Neural cell (in vitro differentiated cells): ENCODE data around the gene CHEK1. TPM values are rescaled to one million over a fixed set of nuclear protein-coding genes. Genes with fewer than 3 reads are reported as not detected.

Source experiments
- H2AFZ ChIP-seq: fragments of 200-600, 300-800 bp; sonication (generic), shearing (Covaris generic); 2 replicates; pipeline ENCODE4 v1.6.0; 2014; ENCODE audit warnings: low read depth, mild to moderate bottlenecking, antibody characterized with exemption, low read length, moderate library complexity
- H3F3A ChIP-seq: fragments of 200-600 bp; shearing (Covaris generic); 2 replicates; pipeline ENCODE4 v1.6.1; 2016; ENCODE audit warnings: mild to moderate bottlenecking, moderate library complexity, mixed read lengths, antibody characterized with exemption, low read length; ENCODE audit not compliant: insufficient read depth, poor library complexity, severe bottlenecking
- H3K27ac ChIP-seq: fragments of 200-600, 300-800 bp; sonication (generic), shearing (Covaris generic); 2 replicates; pipeline ENCODE4 v1.5.1; 2014; ENCODE audit warnings: mild to moderate bottlenecking, low read length, moderate library complexity
- H3K27me3 ChIP-seq: fragments of 300-800, 200-600 bp; sonication (generic), shearing (Covaris generic); 2 replicates; pipeline ENCODE4 v1.6.0; 2014; ENCODE audit warnings: mild to moderate bottlenecking, low read depth, low read length, moderate library complexity; ENCODE audit not compliant: insufficient read depth
- H3K36me3 ChIP-seq: fragments of 300-800, 200-600 bp; sonication (generic), shearing (Covaris generic); 2 replicates; pipeline ENCODE4 v1.5.1; 2014; ENCODE audit warnings: mild to moderate bottlenecking, antibody characterized with exemption, low read length, moderate library complexity; ENCODE audit not compliant: insufficient read depth
- H3K4me2 ChIP-seq: fragments of 300-800, 200-600 bp; sonication (generic), shearing (Covaris generic); 2 replicates; pipeline ENCODE4 v1.6.0; 2014; ENCODE audit warnings: mild to moderate bottlenecking, low read length
- H3K4me3 ChIP-seq: fragments of 300-800, 200-600 bp; sonication (generic), shearing (Covaris generic); 2 replicates; pipeline ENCODE4 v1.5.1; 2014; ENCODE audit warnings: mild to moderate bottlenecking, low read length, moderate library complexity
- H3K79me2 ChIP-seq: fragments of 200-600 bp; shearing (Covaris generic); replicated peaks from 2 replicates; pipeline ENCODE4 v1.6.0; 2014; ENCODE audit warnings: mild to moderate bottlenecking, low read length, moderate library complexity; ENCODE audit not compliant: insufficient read depth
- H3K9ac ChIP-seq: fragments of 300-800, 200-600 bp; sonication (generic), shearing (Covaris generic); 2 replicates; pipeline ENCODE4 v1.6.1; 2016; ENCODE audit warnings: mild to moderate bottlenecking, low read length, mixed read lengths
- H3K9me2 ChIP-seq: fragments of 200-600 bp; shearing (Covaris generic); 2 replicates; pipeline ENCODE4 v1.6.1; 2016; ENCODE audit warnings: mild to moderate bottlenecking, low read length, mixed read lengths; ENCODE audit not compliant: insufficient read depth
- H3K9me3 ChIP-seq: fragments of 200-600, 300-800 bp; sonication (generic), shearing (Covaris generic); 2 replicates; pipeline ENCODE4 v1.6.1; 2016; ENCODE audit warnings: mild to moderate bottlenecking, mixed run types, low read length, moderate library complexity, mixed read lengths
- H4K20me1 ChIP-seq: fragments of 200-600 bp; shearing (Covaris generic); 2 replicates; pipeline ENCODE4 v1.6.1; 2016; ENCODE audit warnings: mild to moderate bottlenecking, mixed run types; ENCODE audit not compliant: insufficient read depth
- CTCF ChIP-seq: fragments of 450-650 bp; IDR thresholded peaks from 2 replicates; pipeline ENCODE4 v1.5.1; 2014; ENCODE audit warnings: antibody characterized with exemption, mild to moderate bottlenecking, moderate library complexity; ENCODE audit not compliant: poor library complexity, severe bottlenecking
- EP300 ChIP-seq: fragments of 450-650 bp; conservative IDR thresholded peaks from 2 replicates; pipeline ENCODE4 v1.6.1; 2014; ENCODE audit warnings: antibody characterized with exemption, mild to moderate bottlenecking, moderate library complexity; ENCODE audit not compliant: poor library complexity, severe bottlenecking
- EZH2 ChIP-seq: fragments of 200-600, 300-800 bp; shearing (Covaris generic), sonication (generic); IDR thresholded peaks from 2 replicates; pipeline ENCODE4 v1.6.1; 2014; ENCODE audit warnings: antibody characterized with exemption, low read length, borderline replicate concordance, mild to moderate bottlenecking; ENCODE audit not compliant: insufficient read depth, poor library complexity, severe bottlenecking
- MXI1 ChIP-seq: fragments of 450-650 bp; conservative IDR thresholded peaks from 2 replicates; pipeline ENCODE4 v1.6.1; 2014; ENCODE audit warnings: antibody characterized with exemption, mild to moderate bottlenecking; ENCODE audit not compliant: poor library complexity, severe bottlenecking
- POLR2AphosphoS5 ChIP-seq: IDR thresholded peaks from 2 replicates; pipeline ENCODE4 v1.6.1; 2012
- RAD21 ChIP-seq: fragments of 450-650 bp; conservative IDR thresholded peaks from 2 replicates; pipeline ENCODE4 v1.6.1; 2014; ENCODE audit warnings: antibody characterized with exemption, mild to moderate bottlenecking, moderate library complexity
- REST ChIP-seq: IDR thresholded peaks from 2 replicates; pipeline ENCODE4 v1.6.1; 2012; ENCODE audit warnings: borderline replicate concordance
- SMC3 ChIP-seq: fragments of 450-650 bp; conservative IDR thresholded peaks from 2 replicates; pipeline ENCODE4 v1.6.1; 2014; ENCODE audit warnings: antibody characterized with exemption, mild to moderate bottlenecking, moderate library complexity; ENCODE audit not compliant: poor library complexity
- TAF1 ChIP-seq: IDR thresholded peaks from 2 replicates; pipeline ENCODE4 v1.6.1; 2012; ENCODE audit warnings: low read depth
- polyA plus RNA-seq: library from polyadenylated mRNA; depleted of rRNA; stranded (reverse); fragments of >200 nt; gene quantifications from 2 replicates; pipeline ENCODE4 v1.2.3, GENCODE V29; 2014

The CHEK1 gene
- polyA plus RNA-seq, 1 donor from 2014 or later: 33.0 TPM

DNA sequence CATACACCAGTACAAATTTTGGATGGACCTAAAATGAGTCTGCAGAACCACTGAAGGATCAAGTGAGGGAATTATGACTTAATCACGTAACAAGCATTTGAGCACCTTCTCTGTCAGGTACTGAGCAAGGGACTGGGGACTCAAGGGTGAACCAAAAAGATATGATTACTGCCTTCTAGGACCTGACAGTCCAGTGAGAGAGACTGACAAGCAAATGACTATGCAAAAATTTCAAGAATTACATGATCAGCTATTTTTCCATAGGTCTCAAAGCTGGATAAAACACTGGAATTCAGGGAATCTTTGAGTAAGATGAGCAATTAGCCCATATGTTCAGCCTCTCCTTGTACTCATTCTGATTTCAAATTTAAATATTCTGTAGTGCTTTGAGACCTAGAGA, 37.5 kb upstream of the CHEK1 start:
- no peak overlapping the region for H3K4me2 ChIP-seq
- no peaks in the 10 kb centered on the region for H3K9me3 ChIP-seq
- no peak overlapping the region for H2AFZ ChIP-seq
- H3K4me3 ChIP-seq: no peak overlapping the region
- H3K36me3 ChIP-seq: no peaks in the 10 kb centered on the region
- no peaks in the 10 kb centered on the region for H3K27me3 ChIP-seq
- H3K9me2 ChIP-seq: no peaks in the 10 kb centered on the region
- no peaks in the 10 kb centered on the region for H3K79me2 ChIP-seq
- H3K27ac ChIP-seq: no peak overlapping the region
- TF ChIP-seq EP300 (no peak), MXI1 (no peak), EZH2 (no peak), POLR2AphosphoS5 (no peak), REST (no peak), RAD21 (no peak), SMC3 (no peak), CTCF (no peak), TAF1 (no peak)
- no peak overlapping the region for H3K9ac ChIP-seq
- H4K20me1 ChIP-seq: no peaks in the 10 kb centered on the region
- H3F3A ChIP-seq: no peaks in the 10 kb centered on the region

DNA sequence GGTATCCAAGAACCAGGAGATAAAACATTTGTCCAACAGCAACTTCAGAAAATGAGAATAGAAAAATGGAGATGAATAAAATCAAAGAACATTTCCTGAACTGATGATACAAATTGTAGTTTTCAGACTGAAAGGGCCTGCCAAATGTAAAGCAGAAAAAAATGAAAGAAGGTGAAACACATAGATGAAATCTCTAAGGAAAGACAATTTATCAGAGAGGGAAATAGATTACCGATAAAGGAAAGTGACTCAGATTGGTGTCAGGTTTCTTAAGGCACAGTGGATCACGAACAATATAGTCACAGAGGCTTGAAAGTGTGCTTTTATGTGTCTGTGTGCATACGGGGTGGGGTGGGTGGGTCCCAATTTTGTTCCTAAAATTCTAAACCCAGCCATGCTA, 36.5 kb upstream of the CHEK1 start:
- Histone ChIP-seq H3K4me2 (no peak overlapping the region), H3K79me2 (peaks cover 5% of the 10 kb centered on the region), H4K20me1 (no peaks in the 10 kb centered on the region), H3K27me3 (no peaks in the 10 kb centered on the region), H3K9ac (no peak overlapping the region), H3F3A (no peaks in the 10 kb centered on the region), H3K36me3 (no peaks in the 10 kb centered on the region), H3K4me3 (no peak overlapping the region), H3K27ac (no peak overlapping the region), H3K9me3 (no peaks in the 10 kb centered on the region), H3K9me2 (no peaks in the 10 kb centered on the region), H2AFZ (no peak overlapping the region)
- no peak for TF ChIP-seq SMC3
- no peak for TF ChIP-seq EZH2
- TF ChIP-seq REST: no peak
- TF ChIP-seq POLR2AphosphoS5: no peak
- no peak for TF ChIP-seq TAF1
- TF ChIP-seq CTCF: no peak
- TF ChIP-seq RAD21: no peak
- no peak for TF ChIP-seq MXI1
